Measurements from ENCODE around the gene PLCB3. TPM values are rescaled to one million over a fixed set of nuclear protein-coding genes. Genes with fewer than 3 reads are reported as not detected.
A peak's percentile ranks its signal among the peaks of the same experiment; 100 is the strongest.

Gene PLCB3
- total RNA-seq, 1 donor from 2014 or later: 23.4 TPM

- peak overlapping the region; percentile 73 for H3K27ac Mint-ChIP-seq
- H3K9me3 Mint-ChIP-seq: no peaks in the 10 kb centered on the region
- intact Hi-C loops (cut with micrococcal nuclease): loop anchor here (1.0 to 2.0 kb wide), 4 partner anchors 16 to 45 kb away; partner anchors contain the start of genes ESRRA, FKBP2 and TRMT112
- peaks cover 12% of the 10 kb centered on the region for H3K4me1 Mint-ChIP-seq (ENCODE audit: low read depth)
- DNase-seq (ENCODE audit: low spot score): no peak
- H3K4me3 Mint-ChIP-seq (ENCODE audit: low read depth): peak overlapping the region; percentile 83
- H3K36me3 Mint-ChIP-seq (ENCODE audit: low read depth): peaks cover 5% of the 10 kb centered on the region
- peaks cover 13% of the 10 kb centered on the region for H3K27me3 Mint-ChIP-seq (ENCODE audit: low read depth)
These were observed 34.8 kb downstream of the PLCB3 start for GRCh38 chr11:64285885-64286800.

DNA sequence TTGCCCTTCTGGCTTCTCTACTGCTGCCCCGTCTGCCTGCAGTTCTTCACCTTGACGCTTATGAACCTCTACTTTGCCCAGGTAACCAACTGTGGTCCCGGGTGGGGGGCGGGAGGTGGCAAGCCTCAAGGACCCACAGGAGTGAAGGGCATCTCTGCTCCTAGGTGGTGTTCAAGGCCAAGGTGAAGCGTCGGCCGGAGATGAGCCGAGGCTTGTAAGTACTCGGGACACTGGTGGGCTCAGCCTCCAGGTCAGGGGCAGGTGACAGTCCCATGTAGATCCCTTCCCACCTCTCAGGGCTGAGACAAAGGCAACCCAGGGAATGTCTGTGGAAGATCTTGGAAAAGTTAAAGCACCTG lies 35.5 kb downstream of the PLCB3 start:
- Mint-ChIP-seq H3K36me3 (ENCODE audit: low read depth) (no peaks in the 10 kb centered on the region), H3K27ac (no peak overlapping the region), H3K9me3 (no peaks in the 10 kb centered on the region), H3K4me3 (ENCODE audit: low read depth) (peak overlapping the region; percentile 83), H3K4me1 (ENCODE audit: low read depth) (peaks cover 12% of the 10 kb centered on the region), H3K27me3 (ENCODE audit: low read depth) (peaks cover 13% of the 10 kb centered on the region)
- no peak for DNase-seq (ENCODE audit: low spot score)
- intact Hi-C loops (cut with micrococcal nuclease): no loop called here

GRCh38 chr11:64287676-64288352 lies 36.5 kb downstream of the PLCB3 start:
- no peak for DNase-seq (ENCODE audit: low spot score)
- Mint-ChIP-seq H3K36me3 (ENCODE audit: low read depth) (no peaks in the 10 kb centered on the region), H3K4me1 (ENCODE audit: low read depth) (peaks cover 13% of the 10 kb centered on the region), H3K4me3 (ENCODE audit: low read depth) (peak overlapping the region; percentile 17), H3K27me3 (ENCODE audit: low read depth) (peaks cover 17% of the 10 kb centered on the region), H3K9me3 (no peaks in the 10 kb centered on the region), H3K27ac (no peak overlapping the region)
- intact Hi-C loops (cut with micrococcal nuclease): no loop called here

- DNase-seq (ENCODE audit: low spot score): no peak
- H3K27me3 Mint-ChIP-seq (ENCODE audit: low read depth): peaks cover 22% of the 10 kb centered on the region
These were observed 37.0 kb downstream of the PLCB3 start for GRCh38 chr11:64288353-64288750.

GRCh38 chr11:64289002-64289564 lies 37.8 kb downstream of the PLCB3 start:
- Mint-ChIP-seq H3K4me3 (ENCODE audit: low read depth) (no peak overlapping the region), H3K27me3 (ENCODE audit: low read depth) (peaks cover 29% of the 10 kb centered on the region), H3K36me3 (ENCODE audit: low read depth) (no peaks in the 10 kb centered on the region), H3K9me3 (no peaks in the 10 kb centered on the region), H3K27ac (no peak overlapping the region), H3K4me1 (ENCODE audit: low read depth) (peaks cover 10% of the 10 kb centered on the region)
- no peak for DNase-seq (ENCODE audit: low spot score)
- intact Hi-C loops (cut with micrococcal nuclease): no loop called here

More at GRCh38 chr11:64288353-64288750, 37.0 kb downstream of the PLCB3 start:
- Mint-ChIP-seq H3K27ac (no peak overlapping the region), H3K36me3 (ENCODE audit: low read depth) (no peaks in the 10 kb centered on the region), H3K9me3 (no peaks in the 10 kb centered on the region), H3K4me3 (ENCODE audit: low read depth) (no peak overlapping the region), H3K4me1 (ENCODE audit: low read depth) (peaks cover 12% of the 10 kb centered on the region)
- intact Hi-C loops (cut with micrococcal nuclease): no loop called here

GRCh38 chr11:64290352-64291261 lies 39.3 kb downstream of the PLCB3 start:
- DNase-seq (ENCODE audit: low spot score): no peak
- Mint-ChIP-seq H3K27me3 (ENCODE audit: low read depth) (peaks cover 41% of the 10 kb centered on the region), H3K4me1 (ENCODE audit: low read depth) (peaks cover 10% of the 10 kb centered on the region), H3K4me3 (ENCODE audit: low read depth) (no peak overlapping the region), H3K27ac (no peak overlapping the region), H3K36me3 (ENCODE audit: low read depth) (no peaks in the 10 kb centered on the region), H3K9me3 (no peaks in the 10 kb centered on the region)
- intact Hi-C loops (cut with micrococcal nuclease): no loop called here

- DNase-seq (ENCODE audit: low spot score): no peak
- intact Hi-C loops (cut with micrococcal nuclease): no loop called here
- Mint-ChIP-seq H3K27me3 (ENCODE audit: low read depth) (peaks cover 48% of the 10 kb centered on the region), H3K4me3 (ENCODE audit: low read depth) (no peak within 1 kb of the TSS), H3K9me3 (no peaks in the 10 kb centered on the region), H3K36me3 (ENCODE audit: low read depth) (no peaks in the 10 kb centered on the region), H3K27ac (no peak within 1 kb of the TSS), H3K4me1 (ENCODE audit: low read depth) (peaks cover 9% of the 10 kb centered on the region)
These were observed 40.0 kb downstream of the PLCB3 start, which contains the start of gene KCNK4 for GRCh38 chr11:64291262-64291751. Gene KCNK4, plus strand, starts transcription at chr11:64291302. Its CDS starts 1,717 bp downstream, at chr11:64293019.

- peaks cover 6% of the 10 kb centered on the region for H3K4me1 Mint-ChIP-seq (ENCODE audit: low read depth)
- peaks cover 54% of the 10 kb centered on the region for H3K27me3 Mint-ChIP-seq (ENCODE audit: low read depth)
- no peak overlapping the region for H3K27ac Mint-ChIP-seq
- intact Hi-C loops (cut with micrococcal nuclease): no loop called here
- no peak for DNase-seq (ENCODE audit: low spot score)
- no peaks in the 10 kb centered on the region for H3K9me3 Mint-ChIP-seq
- no peaks in the 10 kb centered on the region for H3K36me3 Mint-ChIP-seq (ENCODE audit: low read depth)
- H3K4me3 Mint-ChIP-seq (ENCODE audit: low read depth): no peak overlapping the region
These were observed 40.6 kb downstream of the PLCB3 start for GRCh38 chr11:64291752-64292459.

DNA sequence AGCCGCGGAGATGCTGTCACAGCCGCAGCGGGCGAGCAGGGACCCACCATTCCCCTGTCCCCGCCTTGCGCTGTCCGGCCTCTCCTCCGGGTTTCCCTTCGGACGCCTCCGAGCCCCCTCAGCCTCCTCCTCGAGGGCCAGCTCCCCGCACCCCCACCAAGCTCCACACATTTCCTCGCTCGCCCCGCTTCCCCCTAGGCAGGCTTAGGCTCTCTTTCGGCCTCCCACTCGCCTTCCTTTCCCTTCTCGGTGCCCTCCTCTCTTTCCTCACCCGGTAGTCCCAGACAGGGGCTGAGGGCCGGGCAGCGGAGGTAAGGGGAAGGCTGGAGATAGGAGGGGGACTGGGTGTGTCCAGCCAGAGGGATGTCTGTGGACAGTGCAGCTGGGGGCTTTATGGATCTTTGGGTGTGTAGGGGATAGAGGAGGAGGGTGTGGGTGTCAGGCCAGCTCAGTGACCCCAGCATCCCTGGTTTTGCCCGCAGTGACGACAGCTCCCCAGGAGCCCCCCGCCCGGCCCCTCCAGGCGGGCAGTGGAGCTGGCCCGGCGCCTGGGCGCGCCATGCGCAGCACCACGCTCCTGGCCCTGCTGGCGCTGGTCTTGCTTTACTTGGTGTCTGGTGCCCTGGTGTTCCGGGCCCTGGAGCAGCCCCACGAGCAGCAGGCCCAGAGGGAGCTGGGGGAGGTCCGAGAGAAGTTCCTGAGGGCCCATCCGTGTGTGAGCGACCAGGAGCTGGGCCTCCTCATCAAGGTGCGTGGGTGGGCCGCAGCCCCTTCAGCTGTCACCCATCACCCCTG lies 41.3 kb downstream of the PLCB3 start:
- Mint-ChIP-seq H3K4me3 (ENCODE audit: low read depth) (peak overlapping the region; percentile 33), H3K36me3 (ENCODE audit: low read depth) (no peaks in the 10 kb centered on the region), H3K4me1 (ENCODE audit: low read depth) (peaks cover 6% of the 10 kb centered on the region), H3K27ac (no peak overlapping the region), H3K9me3 (no peaks in the 10 kb centered on the region), H3K27me3 (ENCODE audit: low read depth) (peaks cover 61% of the 10 kb centered on the region)
- intact Hi-C loops (cut with micrococcal nuclease): no loop called here
- DNase-seq (ENCODE audit: low spot score): no peak

DNA sequence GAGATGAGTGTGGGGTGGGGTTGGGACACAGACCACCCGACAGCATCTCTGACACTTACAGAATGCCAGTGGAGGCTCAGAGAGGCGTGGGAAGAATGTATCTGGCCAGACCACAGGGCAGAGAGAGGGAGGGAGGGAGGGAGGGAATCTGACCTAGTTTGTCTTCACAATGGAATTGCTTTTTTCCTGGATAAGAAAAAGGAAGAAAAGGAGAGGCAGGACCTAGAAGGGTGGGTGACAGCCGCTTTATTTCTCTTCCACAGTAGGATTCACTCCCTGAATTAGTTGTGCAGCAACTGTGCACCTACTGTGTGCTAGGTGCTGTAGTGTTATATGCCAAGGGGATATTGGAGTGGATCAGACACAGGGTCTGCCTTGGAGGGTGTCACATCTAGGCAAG lies 43.4 kb downstream of the PLCB3 start:
- intact Hi-C loops (cut with micrococcal nuclease): no loop called here
- H3K27ac Mint-ChIP-seq: no peak overlapping the region
- no peak for DNase-seq (ENCODE audit: low spot score)
- no peaks in the 10 kb centered on the region for H3K36me3 Mint-ChIP-seq (ENCODE audit: low read depth)
- H3K4me3 Mint-ChIP-seq (ENCODE audit: low read depth): no peak overlapping the region
- peaks cover 8% of the 10 kb centered on the region for H3K4me1 Mint-ChIP-seq (ENCODE audit: low read depth)
- no peaks in the 10 kb centered on the region for H3K9me3 Mint-ChIP-seq
- peaks cover 73% of the 10 kb centered on the region for H3K27me3 Mint-ChIP-seq (ENCODE audit: low read depth)

GRCh38 chr11:64295760-64296159 lies 44.4 kb downstream of the PLCB3 start:
- H3K9me3 Mint-ChIP-seq: no peaks in the 10 kb centered on the region
- no peak overlapping the region for H3K27ac Mint-ChIP-seq
- no peaks in the 10 kb centered on the region for H3K36me3 Mint-ChIP-seq (ENCODE audit: low read depth)
- H3K4me1 Mint-ChIP-seq (ENCODE audit: low read depth): peaks cover 11% of the 10 kb centered on the region
- no peak overlapping the region for H3K4me3 Mint-ChIP-seq (ENCODE audit: low read depth)
- peaks cover 75% of the 10 kb centered on the region for H3K27me3 Mint-ChIP-seq (ENCODE audit: low read depth)
- DNase-seq (ENCODE audit: low spot score): no peak
- intact Hi-C loops (cut with micrococcal nuclease): no loop called here
